Central memory CD4-positive, alpha-beta T cell (primary cell): ENCODE data around the gene GIGYF2.

Source experiments
- DNase-seq: peaks from one replicate; pipeline ENCODE4 v3.0.0; 2022

GIGYF2 gene

GRCh38 chr2:232870018-232870765 is 173.1 kb downstream of the GIGYF2 start, which contains the start of gene SNORC:
SNORC (plus strand) TSS chr2:232870264; CDS start chr2:232870342, 78 bp downstream.
- no peak for DNase-seq

GRCh38 chr2:232870766-232871371 is 173.7 kb downstream of the GIGYF2 start:
- DNase-seq = no peak

- no peak for DNase-seq
Measured at GRCh38 chr2:232871418-232871834, 174.3 kb downstream of the GIGYF2 start.

- DNase-seq = no peak
Measured at GRCh38 chr2:232871835-232872736, 175.0 kb downstream of the GIGYF2 start.

- DNase-seq = no peak
Measured at GRCh38 chr2:232872826-232873225, 175.7 kb downstream of the GIGYF2 start.

GRCh38 chr2:232873292-232873908 is 176.3 kb downstream of the GIGYF2 start:
- DNase-seq = no peak

GRCh38 chr2:232873909-232874641 is 176.9 kb downstream of the GIGYF2 start:
- no peak for DNase-seq

- no peak for DNase-seq
Measured at GRCh38 chr2:232874677-232875223, 177.6 kb downstream of the GIGYF2 start.

GRCh38 chr2:232875256-232876121 is 178.4 kb downstream of the GIGYF2 start:
- no peak for DNase-seq

GRCh38 chr2:232876161-232876977 is 179.2 kb downstream of the GIGYF2 start:
- no peak for DNase-seq

GRCh38 chr2:232876978-232877441 is 179.9 kb downstream of the GIGYF2 start:
- DNase-seq = no peak

GRCh38 chr2:232877940-232878511 is 180.9 kb downstream of the GIGYF2 start:
- DNase-seq = no peak

- DNase-seq = no peak
Measured at GRCh38 chr2:232878855-232879617, 181.9 kb downstream of the GIGYF2 start.

GRCh38 chr2:232879618-232880494 is 182.7 kb downstream of the GIGYF2 start:
- no peak for DNase-seq

GRCh38 chr2:232880764-232881351 is 183.7 kb downstream of the GIGYF2 start:
- DNase-seq = no peak

GRCh38 chr2:232882085-232882484 is 185.0 kb downstream of the GIGYF2 start:
- DNase-seq = no peak

- no peak for DNase-seq
Measured at GRCh38 chr2:232882505-232883115, 185.5 kb downstream of the GIGYF2 start.
